Measurements from ENCODE around the gene SULT1E1.

SULT1E1 gene

GRCh38 chr4:69888336-69888735, 28.4 kb upstream of the SULT1E1 start:
- Mint-ChIP-seq H3K36me3 (ENCODE audit: low read depth) (no peaks in the 10 kb centered on the region), H3K9me3 (peaks cover 9% of the 10 kb centered on the region), H3K27ac (no peak overlapping the region), H3K4me3 (no peak overlapping the region), H3K4me1 (no peaks in the 10 kb centered on the region), H3K27me3 (ENCODE audit: low read depth, poor library complexity) (peaks cover 3% of the 10 kb centered on the region)
- no peak for DNase-seq
- no peak for TF ChIP-seq CTCF (IDR thresholded peaks at IDR 0.05)

DNA sequence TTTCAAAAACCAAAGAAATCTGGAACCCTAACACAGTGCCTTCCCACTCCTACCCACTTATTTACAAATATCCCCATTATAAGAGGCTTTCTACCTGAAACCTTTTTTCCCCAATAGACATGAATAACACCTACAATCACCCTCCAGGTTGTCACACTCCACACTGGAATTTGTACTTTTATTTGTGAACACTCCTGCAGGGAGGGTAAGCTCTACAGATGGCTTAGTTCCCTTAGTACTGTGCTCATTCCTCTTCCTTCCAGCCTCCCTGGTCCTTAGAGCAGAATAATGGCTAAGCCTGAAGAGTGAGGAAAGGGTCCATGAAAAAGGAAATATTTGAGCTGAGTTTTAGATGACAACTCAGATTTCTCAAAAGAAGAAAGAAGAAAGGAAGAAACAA, 22.2 kb upstream of the SULT1E1 start:
- H3K27ac Mint-ChIP-seq = no peak overlapping the region
- no peak overlapping the region for H3K4me3 Mint-ChIP-seq
- H3K27me3 Mint-ChIP-seq (ENCODE audit: low read depth, poor library complexity) = peaks cover 3% of the 10 kb centered on the region
- H3K9me3 Mint-ChIP-seq = peaks cover 9% of the 10 kb centered on the region
- DNase-seq = no peak
- H3K4me1 Mint-ChIP-seq = no peaks in the 10 kb centered on the region
- no peaks in the 10 kb centered on the region for H3K36me3 Mint-ChIP-seq (ENCODE audit: low read depth)
- no peak for TF ChIP-seq CTCF (IDR thresholded peaks at IDR 0.05)

DNA sequence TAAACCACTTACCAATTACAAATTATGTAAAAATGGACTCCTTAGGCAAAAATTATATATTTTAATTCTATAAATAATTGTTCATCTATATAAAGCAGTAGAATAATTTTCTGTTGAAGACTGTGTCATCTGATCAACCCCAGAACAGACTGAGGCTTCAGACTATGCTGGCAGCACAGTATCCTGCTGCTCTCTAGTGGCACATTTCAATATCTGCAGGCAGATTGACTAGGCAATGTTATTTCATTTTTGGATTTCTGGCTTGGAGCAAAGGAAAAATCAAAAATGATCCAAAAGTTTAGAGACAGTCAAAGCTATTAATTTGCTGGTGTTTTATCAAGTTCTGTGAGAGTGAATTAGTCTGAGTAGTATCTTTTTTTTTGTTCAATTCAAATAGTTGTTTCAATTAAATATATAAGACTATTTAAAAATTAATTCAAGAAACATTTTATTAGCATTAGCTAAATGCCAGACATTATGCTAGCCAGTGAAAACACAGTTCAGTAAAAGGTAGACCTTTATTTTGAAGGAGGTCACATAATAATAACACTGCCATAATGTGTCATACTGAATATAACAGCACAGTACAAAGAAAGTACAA, 21.3 kb upstream of the SULT1E1 start:
- H3K27me3 Mint-ChIP-seq (ENCODE audit: low read depth, poor library complexity) = peaks cover 3% of the 10 kb centered on the region
- no peaks in the 10 kb centered on the region for H3K4me1 Mint-ChIP-seq
- TF ChIP-seq CTCF (IDR thresholded peaks at IDR 0.05) = peak; percentile 82
- H3K9me3 Mint-ChIP-seq = peaks cover 9% of the 10 kb centered on the region
- no peaks in the 10 kb centered on the region for H3K36me3 Mint-ChIP-seq (ENCODE audit: low read depth)
- H3K27ac Mint-ChIP-seq = no peak overlapping the region
- DNase-seq = peak; percentile 15
- H3K4me3 Mint-ChIP-seq = no peak overlapping the region

DNA sequence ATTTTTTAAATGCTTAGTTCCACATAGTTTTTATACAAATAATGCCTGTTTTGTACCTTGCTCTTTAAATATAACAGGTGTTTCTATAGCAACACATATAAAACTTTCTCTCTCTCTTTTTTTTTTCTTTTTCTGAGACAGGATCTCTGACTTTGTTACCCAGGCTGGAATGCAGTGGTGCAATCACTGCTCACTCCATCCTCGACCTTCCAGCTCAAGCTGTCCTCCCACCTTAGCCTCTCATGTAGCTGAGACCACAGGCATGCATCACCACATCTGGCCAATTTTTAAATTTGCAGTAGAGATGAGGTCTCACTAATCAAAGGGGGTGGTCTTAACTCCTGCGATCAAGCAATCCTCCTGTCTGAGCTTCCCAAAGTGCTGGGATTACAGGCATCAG, 18.3 kb upstream of the SULT1E1 start:
- no peaks in the 10 kb centered on the region for H3K4me1 Mint-ChIP-seq
- no peak for TF ChIP-seq CTCF (IDR thresholded peaks at IDR 0.05)
- H3K27ac Mint-ChIP-seq = no peak overlapping the region
- H3K4me3 Mint-ChIP-seq = no peak overlapping the region
- no peaks in the 10 kb centered on the region for H3K9me3 Mint-ChIP-seq
- H3K27me3 Mint-ChIP-seq (ENCODE audit: low read depth, poor library complexity) = peaks cover 3% of the 10 kb centered on the region
- no peak for DNase-seq
- H3K36me3 Mint-ChIP-seq (ENCODE audit: low read depth) = no peaks in the 10 kb centered on the region

GRCh38 chr4:69877453-69877852, 17.5 kb upstream of the SULT1E1 start:
- DNase-seq = no peak
- H3K27ac Mint-ChIP-seq = no peak overlapping the region
- H3K36me3 Mint-ChIP-seq (ENCODE audit: low read depth) = no peaks in the 10 kb centered on the region

More at GRCh38 chr4:69877453-69877852, 17.5 kb upstream of the SULT1E1 start:
- no peak for TF ChIP-seq CTCF (IDR thresholded peaks at IDR 0.05)
- Mint-ChIP-seq H3K4me3 (no peak overlapping the region), H3K27me3 (ENCODE audit: low read depth, poor library complexity) (peaks cover 3% of the 10 kb centered on the region), H3K9me3 (no peaks in the 10 kb centered on the region), H3K4me1 (no peaks in the 10 kb centered on the region)

Data from nephron progenitor cell (in vitro differentiated cells).